IPS-18c (cell line): Measurements from ENCODE around the gene TADA1.

Source experiments
- H3K4me3 ChIP-seq: 2 replicates; pipeline ENCODE4 v1.7.0; 2013; ENCODE audit warnings: low read depth, mild to moderate bottlenecking, low read length, moderate library complexity; ENCODE audit not compliant: insufficient read depth
- H3K9me3 ChIP-seq: one replicate; pipeline ENCODE4 v1.6.1; 2013; ENCODE audit warnings: mild to moderate bottlenecking, low read length, moderate library complexity; ENCODE audit not compliant: control insufficient read depth, insufficient read depth

TADA1 gene

GRCh38 chr1:166822385-166822784 lies 53.7 kb downstream of the TADA1 start:
- Histone ChIP-seq H3K4me3 (no peak overlapping the region), H3K9me3 (peaks cover 2% of the 10 kb centered on the region)

- peaks cover 2% of the 10 kb centered on the region for H3K9me3 ChIP-seq
- H3K4me3 ChIP-seq: no peak overlapping the region
These were observed 56.1 kb downstream of the TADA1 start for GRCh38 chr1:166819974-166820373.

GRCh38 chr1:166814611-166815010 lies 61.5 kb downstream of the TADA1 start:
- H3K9me3 ChIP-seq: peaks cover 2% of the 10 kb centered on the region
- H3K4me3 ChIP-seq: no peak overlapping the region

GRCh38 chr1:166813508-166814223 lies 62.4 kb downstream of the TADA1 start:
- Histone ChIP-seq H3K4me3 (no peak overlapping the region), H3K9me3 (peaks cover 2% of the 10 kb centered on the region)

- Histone ChIP-seq H3K4me3 (no peak overlapping the region), H3K9me3 (peaks cover 2% of the 10 kb centered on the region)
These were observed 64.4 kb downstream of the TADA1 start for GRCh38 chr1:166811691-166812090.

GRCh38 chr1:166808952-166809351 lies 67.1 kb downstream of the TADA1 start:
- no peak overlapping the region for H3K4me3 ChIP-seq
- peaks cover 2% of the 10 kb centered on the region for H3K9me3 ChIP-seq
